NCI-H345 treated with DMSO at 0.1 percent for 48 hours (cell line): ENCODE measurements around the gene GIMAP5.

Source experiments
- DNase-seq: peaks from one replicate; lab custom pipeline; 2025; ENCODE audit not compliant: unreplicated experiment; lab: John Stamatoyannopoulos, UW

GIMAP5 gene

DNA sequence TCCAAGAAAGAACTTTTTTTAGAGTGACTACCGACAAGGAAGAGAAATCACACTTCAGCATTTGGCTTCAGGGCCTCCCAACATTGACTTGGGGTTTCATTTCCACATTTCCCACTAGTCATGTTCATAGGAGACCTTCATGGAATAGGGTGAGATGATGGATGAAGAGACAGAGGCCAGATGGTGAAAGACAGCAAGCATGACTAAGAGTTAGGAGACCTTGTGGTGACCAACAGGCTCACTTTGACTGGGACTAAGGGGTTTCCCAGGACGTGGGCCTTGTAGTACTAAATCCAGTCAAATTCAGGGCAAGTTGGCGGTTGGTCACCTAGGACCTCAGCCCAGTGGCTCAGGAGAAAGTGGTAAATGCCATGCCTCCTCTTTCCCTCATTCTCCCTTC lies 3.0 kb upstream of the GIMAP5 start:
- no peak for DNase-seq

DNA sequence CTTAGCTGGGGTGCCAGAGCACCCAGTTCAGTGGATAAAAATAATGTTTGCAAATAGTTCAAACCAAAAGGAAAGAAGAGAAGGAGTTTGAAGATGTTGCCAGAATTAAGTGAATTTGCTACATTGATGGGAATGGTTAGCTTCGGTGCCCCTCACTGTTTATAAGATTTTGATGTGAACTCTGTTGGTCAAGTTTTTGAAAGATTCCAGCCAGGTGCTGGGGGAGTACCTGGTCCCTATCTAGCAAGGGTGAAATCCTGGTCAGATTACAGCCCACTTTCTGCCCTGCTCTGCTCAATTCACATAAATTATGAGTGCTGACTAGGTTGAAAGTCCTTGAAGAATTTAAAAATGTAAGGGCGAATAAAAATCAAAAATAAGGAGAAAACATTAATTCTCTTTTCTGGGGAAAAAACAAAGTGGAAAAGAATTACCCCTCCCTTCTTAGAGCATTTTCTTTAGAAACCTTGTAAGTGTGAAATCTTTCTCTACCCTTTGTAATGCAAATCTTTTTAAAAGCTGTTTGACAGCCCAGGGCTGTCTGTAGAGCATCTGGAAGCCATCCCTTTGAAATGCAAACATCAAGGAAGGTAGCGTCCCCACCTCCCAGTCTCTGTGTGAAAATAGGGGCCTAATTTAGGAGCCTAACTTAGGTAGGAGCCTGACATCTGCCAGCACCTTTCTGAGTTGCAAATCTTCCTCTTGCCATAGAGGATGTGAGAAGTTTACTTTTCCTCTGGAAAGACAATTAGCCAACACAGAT lies 1.4 kb upstream of the GIMAP5 start:
- peak; percentile 98 for DNase-seq

DNA sequence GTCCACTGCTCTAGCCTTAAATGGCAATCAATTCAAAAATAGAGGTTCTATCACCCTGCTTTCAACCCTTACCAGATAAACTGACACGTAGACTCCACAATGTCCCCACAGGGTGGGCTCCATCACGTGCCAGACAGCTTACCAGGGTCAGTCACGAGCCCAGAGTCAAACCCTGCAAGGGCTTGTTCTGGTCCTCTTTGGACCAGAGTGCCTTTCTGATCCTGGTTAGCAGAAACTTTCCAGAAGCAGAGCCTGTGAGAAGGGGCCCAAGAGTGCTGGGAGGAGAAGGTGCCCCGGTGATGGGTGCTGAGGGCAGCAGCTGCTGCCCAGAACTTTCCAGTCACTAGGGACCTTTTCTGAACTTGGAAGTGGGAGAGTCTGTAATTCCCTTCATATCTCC lies 354 bp upstream of the GIMAP5 start:
- no peak for DNase-seq

DNA sequence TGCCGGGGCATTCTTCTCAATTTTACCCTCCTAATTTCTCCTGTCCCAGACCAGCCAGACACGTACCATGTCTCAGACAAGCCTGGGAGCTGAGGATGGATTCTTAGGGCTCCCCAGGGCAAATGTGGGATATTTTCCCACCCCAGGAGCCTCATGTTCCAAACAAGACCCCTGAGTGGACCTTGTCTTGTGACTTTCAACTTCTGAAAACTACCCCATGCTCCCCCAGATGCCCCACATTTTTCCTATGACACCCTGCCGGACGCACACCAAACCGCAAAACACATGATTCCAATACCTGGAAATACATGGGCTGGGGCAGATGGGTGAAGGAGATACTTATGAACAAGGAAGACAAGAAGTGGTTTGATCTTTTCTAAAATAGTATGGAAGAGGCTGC lies 874 bp downstream of the GIMAP5 start:
- DNase-seq: no peak

DNA sequence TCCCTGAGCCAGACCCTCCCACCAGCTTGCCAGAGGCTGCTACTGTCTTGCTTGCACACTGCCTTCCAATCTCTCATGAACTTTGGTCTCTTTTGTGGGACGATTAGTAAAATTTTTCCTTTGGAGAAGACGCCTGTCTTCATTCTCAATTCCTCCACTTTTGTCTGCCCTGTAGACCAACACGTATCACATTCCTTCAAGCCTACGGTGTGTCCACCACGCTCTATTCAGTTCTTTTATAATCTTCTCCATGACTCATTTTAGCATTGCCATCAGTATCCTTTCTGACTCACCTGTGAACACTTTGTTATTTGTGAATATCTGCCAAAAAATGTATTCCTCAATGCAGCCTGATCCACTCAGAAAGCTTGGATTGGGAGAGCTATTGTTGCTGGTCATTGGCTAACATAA lies 1.4 kb downstream of the GIMAP5 start:
- DNase-seq: no peak

DNA sequence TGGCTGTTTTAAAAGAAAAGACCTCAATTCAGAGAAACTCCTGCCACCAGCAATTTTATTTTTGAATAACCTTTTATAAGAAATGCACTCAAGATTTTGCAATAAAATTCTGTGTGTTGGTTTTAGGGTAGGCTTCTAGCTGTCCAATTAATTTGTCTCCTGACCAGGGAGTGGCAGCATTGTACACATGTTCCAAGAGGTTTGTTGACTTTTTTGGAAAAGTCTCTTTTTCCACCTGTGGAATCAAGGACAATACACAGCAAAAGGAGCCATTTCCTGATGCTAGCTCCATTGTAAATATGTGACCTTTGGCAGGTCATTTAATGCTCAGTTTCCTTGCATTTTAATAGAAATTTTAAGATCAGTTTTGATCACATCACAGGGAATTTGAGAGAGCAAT lies 1.8 kb downstream of the GIMAP5 start:
- peak; percentile 19 for DNase-seq

DNA sequence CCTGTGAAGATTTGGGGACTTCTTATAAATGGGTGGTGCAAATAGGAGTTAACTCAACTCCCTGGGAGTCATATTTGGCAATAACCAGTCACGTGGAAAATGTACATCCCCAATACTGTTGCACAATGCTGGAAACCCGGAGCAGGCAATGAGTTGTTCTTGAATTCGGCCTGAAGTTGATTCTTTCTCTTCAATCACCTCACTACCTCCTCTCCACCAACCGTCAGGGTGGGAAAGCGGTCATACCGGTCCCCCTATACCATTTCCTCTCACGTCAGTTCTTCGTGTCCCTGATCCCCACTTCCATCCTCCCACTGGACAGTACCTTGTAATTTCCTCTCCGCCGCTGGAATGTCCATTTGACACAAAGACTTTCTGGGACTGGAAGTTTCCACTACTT lies 2.8 kb downstream of the GIMAP5 start:
- DNase-seq: no peak

DNA sequence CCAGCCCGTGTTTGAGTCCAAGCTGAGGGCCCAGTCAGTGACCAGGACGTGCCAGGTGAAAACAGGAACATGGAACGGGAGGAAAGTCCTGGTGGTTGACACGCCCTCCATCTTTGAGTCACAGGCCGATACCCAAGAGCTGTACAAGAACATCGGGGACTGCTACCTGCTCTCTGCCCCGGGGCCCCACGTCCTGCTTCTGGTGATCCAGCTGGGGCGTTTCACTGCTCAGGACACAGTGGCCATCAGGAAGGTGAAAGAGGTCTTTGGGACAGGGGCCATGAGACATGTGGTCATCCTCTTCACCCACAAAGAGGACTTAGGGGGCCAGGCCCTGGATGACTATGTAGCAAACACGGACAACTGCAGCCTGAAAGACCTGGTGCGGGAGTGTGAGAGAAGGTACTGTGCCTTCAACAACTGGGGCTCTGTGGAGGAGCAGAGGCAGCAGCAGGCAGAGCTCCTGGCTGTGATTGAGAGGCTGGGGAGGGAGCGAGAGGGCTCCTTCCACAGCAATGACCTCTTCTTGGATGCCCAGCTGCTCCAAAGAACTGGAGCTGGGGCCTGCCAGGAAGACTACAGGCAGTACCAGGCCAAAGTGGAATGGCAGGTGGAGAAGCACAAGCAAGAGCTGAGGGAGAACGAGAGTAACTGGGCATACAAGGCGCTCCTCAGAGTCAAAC lies 5.2 kb downstream of the GIMAP5 start:
- DNase-seq: no peak

DNA sequence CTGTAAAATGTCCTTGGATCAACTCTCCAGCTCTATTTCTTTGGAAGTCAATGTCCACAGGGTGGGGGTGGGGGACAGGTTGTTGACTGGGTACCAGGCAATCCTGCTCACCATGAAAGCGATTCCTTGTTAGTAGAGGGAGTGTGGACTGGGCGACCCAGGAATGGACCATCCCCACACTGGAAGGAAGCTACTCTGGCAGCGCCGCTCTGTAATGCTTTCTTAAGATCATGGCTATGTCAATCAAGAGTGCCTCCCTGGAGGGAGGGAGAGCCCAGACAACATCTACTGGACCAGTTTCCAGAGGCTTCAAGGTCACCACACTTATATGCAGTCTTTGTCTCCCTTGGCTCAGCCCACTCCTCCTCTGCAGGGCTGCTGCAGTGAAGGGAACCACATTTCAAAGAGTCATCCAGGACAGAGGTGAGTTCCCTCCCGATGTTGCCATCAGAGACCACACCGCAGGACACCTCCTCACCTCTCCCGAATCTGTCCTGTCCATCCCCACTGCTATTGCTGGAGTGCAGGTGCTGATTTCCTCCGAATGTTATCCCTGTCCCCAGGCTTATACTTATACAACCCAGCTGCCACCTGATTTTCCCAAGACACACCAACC lies 6.9 kb downstream of the GIMAP5 start:
- DNase-seq: no peak

DNA sequence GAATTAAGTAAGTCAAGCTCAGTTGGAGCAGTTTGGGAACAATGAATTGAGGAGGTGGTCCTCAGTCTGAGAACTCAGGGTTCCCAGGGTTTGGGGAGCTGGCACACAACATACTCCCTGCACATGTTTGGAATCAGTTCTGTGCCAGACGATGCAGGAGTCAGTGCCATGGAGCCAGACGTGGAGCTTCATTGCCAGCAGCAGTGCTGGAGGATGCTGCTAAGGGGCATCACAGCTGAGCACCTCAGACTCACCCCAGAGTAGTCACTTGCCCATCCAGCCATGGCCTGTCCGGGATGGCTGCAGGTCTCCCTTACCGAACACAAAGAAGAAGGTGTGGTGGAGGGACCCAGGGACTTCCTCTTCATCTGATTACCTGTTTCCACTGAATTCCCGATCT lies 7.9 kb downstream of the GIMAP5 start:
- DNase-seq: no peak

DNA sequence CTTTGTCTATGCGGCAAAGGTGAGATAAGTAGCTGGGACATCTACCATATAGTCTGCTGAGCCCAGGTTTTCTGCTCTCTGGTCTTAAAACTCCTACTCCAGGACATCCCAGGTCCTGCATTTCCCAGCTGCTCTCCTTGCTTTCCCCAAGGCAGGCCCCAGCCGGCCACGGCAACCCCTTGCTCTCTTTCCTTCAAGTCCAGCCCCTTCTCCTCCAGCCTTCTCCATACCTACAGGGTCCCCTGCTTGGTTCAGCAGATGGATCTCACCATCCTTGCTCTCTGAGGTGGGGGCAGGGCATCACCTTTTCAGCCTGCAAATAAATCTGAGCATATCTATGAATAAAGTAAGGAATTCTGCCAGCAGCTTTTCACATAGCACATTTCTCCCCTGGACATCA lies 8.7 kb downstream of the GIMAP5 start:
- DNase-seq: no peak

DNA sequence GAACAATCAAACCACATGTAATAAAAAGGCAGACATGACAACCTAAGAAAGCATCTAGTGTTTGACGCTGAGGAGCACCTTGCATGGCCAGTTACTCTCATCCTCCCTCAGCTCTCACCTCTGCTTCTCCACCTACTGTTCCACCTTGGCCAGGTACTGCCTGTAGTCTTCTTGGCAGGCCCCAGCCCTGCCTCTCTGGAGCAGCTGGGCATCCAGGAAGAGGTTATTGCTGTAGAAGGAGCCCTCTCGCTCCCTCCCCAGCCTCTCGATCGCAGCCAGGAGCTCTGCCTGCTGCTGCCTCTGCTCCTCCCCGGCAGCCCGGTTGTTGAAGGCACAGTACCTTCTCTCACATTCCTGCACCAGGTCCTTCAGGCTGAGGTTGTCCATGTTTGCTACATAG lies 9.7 kb downstream of the GIMAP5 start:
- no peak for DNase-seq

DNA sequence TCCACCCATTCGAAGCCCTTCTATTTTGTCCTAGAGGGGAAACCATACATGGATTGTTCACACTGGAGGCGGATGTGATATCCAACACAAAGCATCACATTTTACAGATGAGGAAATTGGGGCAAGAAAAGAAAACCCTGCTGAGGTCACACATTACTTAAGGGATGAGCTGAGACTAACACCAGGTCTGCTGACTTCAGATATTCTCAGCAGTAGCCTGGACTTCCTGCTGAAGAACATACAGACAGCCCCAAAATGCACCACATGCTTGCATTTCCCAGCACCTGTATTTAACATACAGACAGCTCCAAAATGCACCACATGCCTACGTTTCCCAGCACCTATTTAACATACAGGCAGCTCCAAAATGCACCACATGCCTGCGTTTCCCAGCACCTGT lies 11.2 kb downstream of the GIMAP5 start:
- DNase-seq: no peak

DNA sequence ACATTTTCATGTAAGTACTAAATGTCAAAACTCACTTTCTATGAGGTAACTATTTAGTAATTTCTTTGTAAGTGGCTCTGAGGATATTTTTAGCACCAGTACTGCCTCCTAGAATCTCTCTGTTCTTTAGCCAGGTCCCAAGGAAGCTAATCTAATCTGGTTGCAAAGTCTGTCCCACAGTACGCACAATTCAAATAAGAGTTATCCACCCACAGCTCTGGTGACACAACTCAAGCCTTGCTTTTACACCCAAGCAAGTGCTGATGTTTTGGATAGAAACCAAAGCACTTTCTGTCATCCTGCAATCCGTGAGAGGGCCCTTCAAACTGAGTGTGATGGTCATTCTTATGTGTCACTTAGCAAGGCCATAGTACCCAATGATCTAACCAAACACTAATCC lies 14.5 kb downstream of the GIMAP5 start:
- no peak for DNase-seq

DNA sequence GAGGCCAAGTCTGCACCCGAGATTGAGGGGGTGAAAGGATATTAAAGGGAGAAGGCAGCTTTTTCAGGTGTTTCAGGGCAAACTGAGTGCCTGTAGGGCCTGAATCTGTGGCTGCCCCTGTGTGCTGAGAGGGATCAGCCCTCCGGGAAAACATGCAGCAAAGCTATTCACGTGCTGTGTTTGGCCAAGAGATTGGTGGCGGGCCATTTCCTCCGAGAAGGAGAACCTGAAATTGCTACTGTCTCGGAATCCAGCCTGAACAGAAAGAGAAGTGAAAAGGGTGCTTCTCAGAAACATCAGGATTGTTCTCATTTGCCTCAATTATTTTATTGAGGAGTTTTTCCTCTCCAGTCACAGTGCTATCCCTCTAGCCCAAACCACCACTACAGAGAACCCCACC lies 16.0 kb downstream of the GIMAP5 start:
- no peak for DNase-seq

DNA sequence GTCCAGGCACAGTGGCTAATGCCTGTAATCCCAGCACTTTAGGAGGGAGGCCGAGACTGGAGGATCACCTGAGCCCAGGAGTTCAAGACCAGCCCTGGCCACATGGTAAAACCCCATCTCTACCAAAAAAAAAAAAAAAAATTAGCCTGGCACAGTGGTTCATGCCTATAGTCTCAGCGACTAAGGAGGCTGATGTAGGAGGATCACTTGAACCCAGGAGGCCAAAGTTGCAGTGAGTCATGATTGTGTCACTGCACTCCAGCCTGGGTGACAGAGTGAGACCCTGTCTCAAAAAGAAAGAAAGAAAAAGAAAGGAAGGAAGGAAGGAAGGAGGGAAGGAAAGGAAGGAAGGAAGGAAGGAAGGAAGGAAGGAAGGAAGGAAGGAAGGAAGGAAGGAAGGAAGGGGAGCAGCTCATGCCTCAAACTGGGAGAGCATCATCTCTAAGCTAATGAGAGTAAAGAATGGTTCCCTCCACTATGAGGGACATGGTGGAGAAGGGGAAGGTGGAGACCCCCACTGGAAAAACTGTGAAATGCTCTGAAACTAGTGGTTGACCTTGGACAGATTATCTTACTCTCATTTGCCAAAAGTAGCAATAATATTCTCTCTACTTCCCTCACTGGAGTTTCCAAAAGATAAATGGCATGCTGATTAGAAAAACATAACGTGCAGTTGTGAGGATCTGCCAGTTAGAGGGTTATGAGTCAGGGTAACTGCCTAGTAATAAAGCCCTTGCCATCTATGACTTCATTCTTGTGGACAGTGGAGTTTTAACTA lies 16.8 kb downstream of the GIMAP5 start:
- no peak for DNase-seq

DNA sequence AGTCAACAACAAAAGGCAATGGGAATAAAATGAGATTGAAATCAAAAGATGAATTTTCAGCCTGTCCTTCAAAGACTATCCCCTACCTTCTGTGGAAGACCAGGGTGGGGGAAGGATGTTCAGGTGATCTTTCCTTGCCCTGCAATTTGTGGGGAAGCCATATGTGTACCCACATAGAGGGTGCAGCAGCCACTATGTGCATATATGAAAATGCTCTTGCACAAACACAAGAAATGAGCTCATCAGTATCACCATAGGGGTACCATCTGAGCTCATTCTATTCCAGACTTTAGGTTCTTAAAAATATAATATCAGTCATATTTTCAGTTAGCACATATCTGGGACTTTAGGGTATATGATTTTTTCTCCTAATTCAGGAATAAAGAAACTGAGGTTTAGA lies 17.7 kb downstream of the GIMAP5 start:
- DNase-seq: no peak

DNA sequence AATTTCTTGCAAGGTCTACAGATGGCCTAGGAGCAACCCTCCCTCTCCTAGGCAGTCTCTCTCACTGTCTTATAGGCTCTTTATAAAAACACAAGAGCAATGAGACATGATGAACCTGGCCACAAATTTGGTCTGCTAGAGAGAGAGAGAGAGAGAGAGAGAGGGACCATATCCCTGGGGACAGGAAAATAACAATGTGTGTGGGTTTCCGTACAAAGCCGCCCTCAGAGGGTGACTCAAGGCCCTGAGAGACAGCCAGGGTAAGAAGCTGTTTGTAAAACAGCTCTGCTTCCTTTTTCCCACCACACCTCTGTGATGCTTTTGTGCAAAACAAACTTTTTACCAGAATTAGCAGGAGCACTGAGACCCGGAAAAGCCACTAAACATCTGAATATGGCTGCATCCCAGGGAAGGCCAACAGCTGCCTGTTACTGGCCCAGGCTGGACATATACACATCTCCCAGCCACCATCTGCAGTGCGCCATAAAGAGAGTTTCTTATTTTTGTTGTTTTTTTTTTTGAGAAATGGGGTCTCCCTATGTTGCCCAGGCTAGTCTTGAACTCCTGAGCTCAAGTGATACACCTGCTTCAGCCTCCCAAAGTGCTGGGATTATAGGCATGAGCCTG lies 18.4 kb downstream of the GIMAP5 start:
- DNase-seq: no peak

DNA sequence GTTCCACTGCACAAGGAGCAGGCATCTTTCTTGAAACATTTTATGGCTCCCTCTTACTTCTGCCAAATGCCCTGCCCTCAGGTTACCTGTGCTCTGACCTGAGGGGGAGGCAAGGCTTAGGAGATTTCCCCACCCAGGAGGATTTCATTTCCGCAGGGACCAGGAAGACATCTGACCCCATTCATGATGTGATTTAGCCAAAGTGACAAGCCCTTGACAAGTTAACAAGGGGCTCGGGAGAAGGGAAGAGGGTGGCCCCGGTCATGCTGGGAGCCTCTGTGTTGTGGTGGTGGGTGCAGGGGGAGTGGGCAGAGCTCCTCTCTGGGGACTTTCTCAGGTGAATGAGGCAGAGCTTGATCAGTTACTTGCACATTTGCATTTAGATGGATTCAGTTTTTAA lies 18.9 kb downstream of the GIMAP5 start:
- DNase-seq: no peak

DNA sequence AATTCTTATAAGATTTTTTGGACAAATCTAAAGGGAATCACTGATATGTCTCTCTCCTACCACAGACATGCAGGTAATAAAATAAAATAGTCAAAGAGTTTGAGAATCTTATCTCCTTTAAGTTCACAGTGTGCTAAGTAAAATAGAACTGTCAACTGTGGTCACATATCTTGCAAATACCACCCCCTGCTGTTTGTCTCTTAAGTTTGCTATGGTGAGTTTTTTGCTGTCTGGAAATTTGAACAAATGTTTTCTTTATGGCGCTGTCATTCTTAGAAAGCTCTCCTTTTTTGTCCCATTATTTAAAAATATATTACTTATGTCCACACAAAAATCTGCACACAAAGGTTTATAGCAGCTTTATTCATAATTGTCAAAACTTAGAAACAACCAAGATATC lies 19.6 kb downstream of the GIMAP5 start:
- DNase-seq: no peak

DNA sequence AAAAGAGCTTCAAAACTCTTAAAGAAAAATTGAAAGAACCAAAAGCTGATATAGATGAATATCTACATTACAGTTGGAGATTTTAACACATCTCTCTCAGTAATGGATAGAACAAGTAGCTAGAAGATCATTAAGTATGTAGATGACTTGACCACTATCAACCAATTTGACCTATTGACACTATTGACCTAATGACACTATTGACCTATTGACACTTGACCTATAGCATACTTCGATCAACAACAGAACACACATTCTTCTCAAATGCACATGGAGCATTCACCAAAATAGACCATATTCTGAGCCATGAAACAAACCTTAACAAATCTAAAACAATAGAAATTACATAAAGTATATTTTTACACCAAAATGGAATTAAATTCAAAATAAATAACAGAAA lies 22.3 kb downstream of the GIMAP5 start:
- DNase-seq: no peak
